GM21529 (cell line): ENCODE data around the gene INPP5A.
"Not testable (repeated sequence)": the region's sequence is repeated elsewhere in the genome, so short reads cannot be mapped to it uniquely, and the experiment has no call there.

Experiments used
- ATAC-seq: cut with Tn5 transposase; IDR thresholded peaks from one replicate; pipeline ENCODE4 v1.9.1; 2021; ENCODE audit not compliant: unreplicated experiment

The INPP5A gene

DNA sequence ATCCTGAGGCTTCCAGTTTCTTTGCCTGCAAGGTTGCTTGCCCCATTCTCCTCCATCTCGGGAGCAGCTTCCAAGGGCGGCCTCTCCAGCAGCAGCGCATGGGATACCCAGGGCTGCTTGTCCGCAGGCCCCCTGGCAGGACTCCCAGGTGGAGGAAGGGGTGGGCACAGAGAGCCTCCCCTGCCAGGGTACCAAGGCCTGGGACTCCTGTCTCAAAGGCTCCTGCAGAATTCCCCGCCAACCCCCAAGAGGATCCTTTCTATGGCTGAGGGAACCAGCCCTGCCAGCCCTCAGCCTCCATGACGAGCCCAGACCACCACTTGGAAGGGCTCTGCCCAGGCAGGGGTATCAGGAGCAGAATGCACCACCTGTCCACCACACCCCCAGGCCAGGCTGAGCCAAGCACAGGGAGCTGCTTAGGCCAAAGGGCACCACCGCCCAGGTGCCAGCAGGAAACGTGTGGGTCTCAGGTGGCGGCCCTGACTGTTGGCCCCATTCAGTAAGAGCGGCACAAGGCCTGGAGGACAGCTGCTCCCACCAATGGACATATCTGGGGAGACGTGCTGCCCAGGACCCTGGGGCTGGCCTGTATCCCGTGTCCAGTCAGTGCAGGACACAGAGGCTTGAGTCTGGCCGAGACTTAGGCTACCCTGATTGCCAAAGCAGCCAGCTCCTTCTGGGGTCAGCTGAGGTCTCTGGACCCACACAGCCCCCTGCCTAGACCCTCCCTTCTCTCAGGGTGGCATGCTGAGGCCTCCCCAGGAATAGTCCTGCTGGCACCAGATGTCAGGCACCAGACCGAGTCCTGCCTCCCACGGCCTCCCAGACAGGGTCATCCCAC lies 33.8 kb upstream of the INPP5A start:
- no peak for ATAC-seq

DNA sequence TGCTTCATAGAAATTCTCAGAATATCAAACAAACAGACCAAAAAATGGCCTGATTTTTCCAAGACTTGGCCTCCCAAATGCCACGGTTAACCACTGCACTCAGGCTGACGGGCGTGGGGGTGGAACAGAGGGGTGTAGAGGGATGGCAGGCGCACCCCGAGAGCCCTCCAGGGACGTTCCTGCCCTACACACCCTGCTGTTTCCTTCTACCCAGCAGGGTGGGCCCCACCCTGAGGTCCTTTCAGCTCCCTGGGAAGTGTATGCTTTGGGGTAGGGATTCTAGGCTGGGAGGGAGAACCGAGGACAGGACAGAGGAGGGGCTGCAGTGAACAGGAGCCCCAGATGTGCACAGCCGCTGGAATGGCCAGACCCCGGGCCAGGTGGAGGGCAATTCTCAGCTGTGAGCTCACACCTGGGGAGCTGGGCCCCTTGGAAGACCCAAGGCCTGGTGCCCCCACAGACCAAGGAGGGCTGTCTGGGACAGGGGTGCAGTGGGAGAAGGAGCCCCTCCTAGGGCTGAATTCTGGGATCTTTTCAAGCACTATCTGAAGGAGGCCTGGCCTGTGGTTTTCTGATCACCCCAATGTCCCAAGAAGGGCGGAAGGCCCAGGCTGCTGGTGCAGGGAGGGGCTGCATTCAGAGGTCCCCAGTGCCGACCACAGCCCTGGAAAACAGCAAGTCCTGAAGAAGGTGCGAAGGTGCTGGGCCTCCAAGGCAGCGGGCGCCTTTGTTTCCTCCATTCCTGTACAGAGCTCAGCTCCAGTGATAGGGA lies 32.9 kb upstream of the INPP5A start:
- ATAC-seq, result no peak

DNA sequence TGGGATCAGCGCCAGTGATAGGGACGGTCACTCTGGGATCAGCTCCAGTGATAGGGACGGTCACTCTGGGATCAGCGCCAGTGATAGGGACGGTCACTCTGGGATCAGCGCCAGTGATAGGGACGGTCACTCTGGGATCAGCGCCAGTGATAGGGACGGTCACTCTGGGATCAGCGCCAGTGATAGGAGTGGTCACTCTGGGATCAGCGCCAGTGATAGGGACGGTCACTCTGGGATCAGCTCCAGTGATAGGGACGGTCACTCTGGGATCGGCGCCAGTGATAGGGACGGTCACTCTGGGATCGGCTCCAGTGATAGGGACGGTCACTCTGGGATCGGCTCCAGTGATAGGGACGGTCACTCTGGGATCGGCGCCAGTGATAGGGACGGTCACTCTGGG lies 32.0 kb upstream of the INPP5A start:
- not testable (repeated sequence) for ATAC-seq

GRCh38 chr10:132506711-132507408 lies 30.7 kb upstream of the INPP5A start:
- ATAC-seq, result no peak

- no peak for ATAC-seq
Measured at GRCh38 chr10:132507409-132507955, 30.1 kb upstream of the INPP5A start.

- no peak for ATAC-seq
Measured at GRCh38 chr10:132507956-132508490, 29.6 kb upstream of the INPP5A start.

GRCh38 chr10:132508581-132509443 lies 28.8 kb upstream of the INPP5A start:
- ATAC-seq, result no peak

DNA sequence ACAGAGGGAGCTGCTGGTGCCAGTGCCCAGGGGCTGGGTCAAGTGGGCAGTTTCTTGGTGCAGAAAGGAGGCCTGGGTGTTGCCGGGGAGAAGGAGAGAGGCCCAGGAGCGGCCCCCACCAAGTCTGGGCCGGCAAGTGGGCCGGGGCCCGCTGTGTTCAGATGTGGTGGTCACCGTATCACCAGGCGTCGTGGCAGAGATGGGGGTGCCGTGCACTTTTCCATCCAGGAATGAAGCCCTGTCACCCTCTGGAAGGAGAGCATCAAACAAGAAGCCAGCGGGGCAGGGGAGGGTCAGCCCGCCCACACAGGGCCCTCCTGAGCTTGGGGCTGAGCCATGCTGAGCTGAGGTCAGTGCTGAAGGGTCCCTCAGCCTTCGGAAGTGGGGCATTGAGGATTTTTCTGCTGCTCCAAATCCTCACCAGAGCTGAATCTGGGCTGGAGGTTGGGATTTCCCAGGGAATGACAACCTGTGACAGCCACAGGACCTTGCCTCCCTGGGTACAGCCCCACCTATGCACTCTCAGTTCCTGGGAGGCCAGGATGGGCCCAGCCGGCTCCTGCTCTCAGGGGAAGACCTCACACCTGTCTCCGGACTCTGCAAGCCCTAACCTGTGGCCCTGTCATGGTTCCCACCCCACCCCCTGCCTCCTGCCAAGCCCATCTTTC lies 27.9 kb upstream of the INPP5A start:
- ATAC-seq, result no peak

DNA sequence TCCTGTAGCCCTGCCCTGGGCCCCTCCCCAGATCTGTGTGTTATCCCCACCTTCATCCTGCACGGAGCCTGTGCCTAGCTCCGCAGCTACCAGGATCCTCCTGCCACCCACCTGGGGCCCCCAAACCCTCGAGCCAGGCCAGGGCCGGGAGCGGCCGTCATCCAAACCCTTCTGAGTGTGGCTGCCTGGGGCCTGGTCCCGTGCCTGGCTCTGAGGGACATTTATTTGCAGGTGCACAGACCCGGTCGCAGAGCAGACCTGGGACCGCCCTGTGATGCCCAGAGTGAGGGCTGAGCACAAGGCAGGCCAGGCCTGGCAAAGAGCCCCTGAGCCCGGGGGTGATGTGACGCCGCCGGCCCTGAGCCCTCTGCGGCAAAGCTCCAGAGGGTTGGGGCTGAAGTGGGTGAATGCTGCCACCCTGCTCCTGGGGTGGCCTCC lies 27.4 kb upstream of the INPP5A start:
- no peak for ATAC-seq

GRCh38 chr10:132511121-132512051 lies 26.2 kb upstream of the INPP5A start:
- no peak for ATAC-seq

- no peak for ATAC-seq
Measured at GRCh38 chr10:132512052-132512442, 25.5 kb upstream of the INPP5A start.

- no peak for ATAC-seq
Measured at GRCh38 chr10:132512693-132513345, 24.8 kb upstream of the INPP5A start.

- ATAC-seq, result no peak
Measured at GRCh38 chr10:132514821-132515520, 22.6 kb upstream of the INPP5A start.

GRCh38 chr10:132515811-132516726 lies 21.5 kb upstream of the INPP5A start:
- ATAC-seq, result no peak

DNA sequence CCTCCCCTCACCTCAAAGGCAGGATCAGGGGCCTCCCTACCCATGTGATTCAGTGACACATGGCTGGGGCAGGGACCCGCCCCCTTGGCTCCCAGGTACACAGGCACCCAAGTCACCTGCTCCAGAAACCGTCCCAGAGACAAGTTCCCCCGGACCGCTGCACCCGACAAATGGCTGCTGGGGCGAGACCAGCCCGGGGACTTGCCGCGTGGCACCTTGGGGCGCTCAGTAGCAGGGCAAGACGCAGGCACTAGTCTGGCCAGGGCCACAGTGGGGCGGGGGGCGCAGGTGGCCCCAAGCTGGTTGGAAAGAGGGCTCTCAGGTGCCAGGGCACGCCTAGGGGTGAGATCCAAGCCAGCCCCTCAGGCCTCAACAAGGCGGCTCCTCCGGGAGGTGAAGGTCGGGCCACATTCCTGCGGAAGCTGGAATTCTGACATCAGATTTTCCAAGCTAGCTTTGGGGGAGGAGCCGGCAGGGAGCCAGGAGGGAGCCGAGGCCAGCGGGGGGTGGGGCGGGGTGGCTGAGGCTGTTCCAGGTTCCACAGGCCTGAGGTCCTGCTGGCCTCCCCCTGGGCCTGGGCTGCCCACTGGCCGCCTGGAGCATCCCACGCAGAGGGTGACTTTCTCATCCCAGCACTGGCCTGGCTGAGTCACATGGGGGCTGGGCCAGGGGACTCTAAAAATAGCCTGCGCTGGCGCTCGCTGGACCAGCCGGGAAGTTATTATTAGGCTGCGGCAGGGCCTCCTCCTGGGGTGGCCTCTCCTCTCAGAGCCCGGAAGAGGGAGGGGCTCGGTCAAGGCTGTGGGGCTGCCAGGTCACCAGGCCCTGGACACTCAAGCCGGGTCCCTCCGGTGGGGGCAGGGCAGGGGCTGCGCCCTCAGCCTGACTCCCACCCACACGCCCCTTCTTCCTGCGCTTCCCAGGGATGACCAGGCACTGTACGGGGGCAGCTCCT lies 20.5 kb upstream of the INPP5A start:
- no peak for ATAC-seq
